Kidney epithelial cell (primary cell): ENCODE measurements around the gene KRTAP10-2. TPM values are rescaled to one million over a fixed set of nuclear protein-coding genes. Genes with fewer than 3 reads are reported as not detected.

Experiments
- DNase-seq: peaks from one replicate; pipeline ENCODE4 v3.0.0-alpha.2; 2010; ENCODE audit warnings: low read depth
- H3K27me3 ChIP-seq: 2 replicates; pipeline ENCODE4 v1.6.0; 2011; ENCODE audit warnings: low read length; ENCODE audit not compliant: control insufficient read depth, insufficient read depth
- H3K36me3 ChIP-seq: 2 replicates; pipeline ENCODE4 v1.5.1; 2011; ENCODE audit warnings: low read length; ENCODE audit not compliant: control insufficient read depth, insufficient read depth
- H3K4me3 ChIP-seq: 2 replicates; pipeline ENCODE4 v1.5.1; 2011; ENCODE audit warnings: low read depth, mild to moderate bottlenecking, control low read depth, low read length
- CTCF ChIP-seq: IDR thresholded peaks from 2 replicates; pipeline ENCODE4 v1.5.1; 2011; ENCODE audit warnings: mild to moderate bottlenecking, moderate library complexity, low read length, control low read depth, inconsistent platforms; ENCODE audit not compliant: insufficient read depth, poor library complexity, severe bottlenecking
- total RNA-seq: library from RNA; depleted of rRNA; stranded (reverse); fragments of >200 nt; gene quantifications from 2 replicates; pipeline ENCODE4 v1.2.3, GENCODE V29; 2015

Gene KRTAP10-2
- total RNA-seq, 1 donor from 2014 or later = not detected

GRCh38 chr21:44549525-44550211 is 1.6 kb downstream of the KRTAP10-2 start:
- Histone ChIP-seq H3K36me3 (no peaks in the 10 kb centered on the region), H3K27me3 (no peaks in the 10 kb centered on the region), H3K4me3 (no peak overlapping the region)
- TF ChIP-seq CTCF = no peak
- DNase-seq = no peak

DNA sequence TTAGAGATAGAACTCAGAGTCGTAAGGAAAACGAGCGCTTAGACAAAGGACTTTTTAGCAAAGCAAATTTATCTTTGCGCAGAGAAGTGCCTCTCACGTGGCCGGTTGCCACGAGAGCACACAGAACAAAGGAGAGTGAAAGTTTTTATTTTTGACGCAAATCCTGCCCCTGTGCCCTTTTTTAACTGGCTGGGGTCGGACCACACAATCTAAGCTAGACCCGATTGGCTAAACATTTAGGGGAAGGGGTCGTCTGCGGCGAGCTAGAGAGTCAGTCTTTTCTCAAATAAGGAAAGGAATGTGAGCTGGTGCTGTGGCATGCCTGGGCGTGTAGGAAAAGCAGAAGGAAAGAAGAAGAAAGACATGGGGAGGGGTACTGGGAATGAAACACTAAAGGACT is 2.4 kb downstream of the KRTAP10-2 start:
- no peak for TF ChIP-seq CTCF
- Histone ChIP-seq H3K27me3 (no peaks in the 10 kb centered on the region), H3K36me3 (no peaks in the 10 kb centered on the region), H3K4me3 (no peak overlapping the region)
- no peak for DNase-seq

GRCh38 chr21:44548381-44548780 is 2.9 kb downstream of the KRTAP10-2 start:
- DNase-seq = no peak
- no peak overlapping the region for H3K4me3 ChIP-seq
- no peaks in the 10 kb centered on the region for H3K27me3 ChIP-seq
- TF ChIP-seq CTCF = no peak
- H3K36me3 ChIP-seq = no peaks in the 10 kb centered on the region

- no peak overlapping the region for H3K4me3 ChIP-seq
- H3K36me3 ChIP-seq = no peaks in the 10 kb centered on the region
- DNase-seq = no peak
- H3K27me3 ChIP-seq = no peaks in the 10 kb centered on the region
- TF ChIP-seq CTCF = no peak
These were observed 3.5 kb downstream of the KRTAP10-2 start for GRCh38 chr21:44547656-44548331.

DNA sequence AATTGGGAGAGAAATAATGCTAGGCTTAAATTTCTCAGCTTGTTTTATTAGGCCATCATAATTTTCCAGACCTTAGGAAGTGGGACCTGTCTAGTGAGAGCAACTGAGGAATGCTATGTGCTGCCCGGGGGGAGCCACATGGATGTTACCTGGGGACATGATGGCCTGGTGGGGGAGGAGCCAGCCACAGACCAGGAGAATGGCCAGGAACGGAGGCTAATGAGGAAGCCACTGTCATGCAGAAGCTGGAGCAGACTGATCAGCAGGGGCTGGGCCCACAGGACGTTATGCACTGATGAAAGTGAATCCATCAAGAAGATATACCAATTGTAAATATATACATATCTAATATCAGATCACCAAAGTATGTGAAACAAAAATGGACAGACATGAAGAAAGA is 6.7 kb downstream of the KRTAP10-2 start:
- Histone ChIP-seq H3K36me3 (no peaks in the 10 kb centered on the region), H3K27me3 (no peaks in the 10 kb centered on the region), H3K4me3 (no peak overlapping the region)
- no peak for DNase-seq
- no peak for TF ChIP-seq CTCF
